Chondrocyte (in vitro differentiated cells): Measurements from ENCODE around the gene TRIM43. TPM values are rescaled to one million over a fixed set of nuclear protein-coding genes. Genes with fewer than 3 reads are reported as not detected.
"Not testable (repeated sequence)": the region's sequence is repeated elsewhere in the genome, so short reads cannot be mapped to it uniquely, and the experiment has no call there.

ENCODE experiments used
- DNase-seq: peaks from one replicate; pipeline ENCODE4 v3.0.0; 2021; ENCODE audit warnings: mixed read lengths, low spot score
- H3K27ac Mint-ChIP-seq: one replicate; pipeline ENCODE4 v1.8.0; 2021; ENCODE audit warnings: mild to moderate bottlenecking, moderate library complexity, mixed read lengths; ENCODE audit not compliant: unreplicated experiment
- H3K27me3 Mint-ChIP-seq: 2 replicates; pipeline ENCODE4 v1.8.0; 2021; ENCODE audit warnings: low read depth, mixed read lengths
- H3K36me3 Mint-ChIP-seq: 2 replicates; pipeline ENCODE4 v1.8.0; 2021; ENCODE audit warnings: low read depth, mixed read lengths
- H3K4me1 Mint-ChIP-seq: 2 replicates; pipeline ENCODE4 v1.8.0; 2021; ENCODE audit warnings: low read depth, mild to moderate bottlenecking, mixed read lengths
- H3K4me3 Mint-ChIP-seq: one replicate; pipeline ENCODE4 v1.8.0; 2021; ENCODE audit warnings: mild to moderate bottlenecking, moderate library complexity, mixed read lengths; ENCODE audit not compliant: unreplicated experiment
- H3K9me3 Mint-ChIP-seq: 2 replicates; pipeline ENCODE4 v1.8.0; 2021; ENCODE audit warnings: low read depth, mixed read lengths
- CTCF ChIP-seq: fragments of 200-600 bp; sonication (generic); IDR thresholded peaks from 2 replicates; pipeline ENCODE4 v1.5.0; 2021; ENCODE audit warnings: antibody characterized with exemption, mild to moderate bottlenecking, moderate library complexity
- total RNA-seq: library from RNA; stranded (reverse); gene quantifications from 3 replicates; pipeline ENCODE4 v1.2.1, GENCODE V29; 2021

TRIM43 gene
- total RNA-seq, 1 donor from 2014 or later, result not detected

GRCh38 chr2:95575857-95576256 lies 15.9 kb upstream of the TRIM43 start:
- TF ChIP-seq CTCF, result no peak
- Mint-ChIP-seq H3K4me3 (no peak overlapping the region), H3K27me3 (peaks cover 30% of the 10 kb centered on the region), H3K9me3 (no peaks in the 10 kb centered on the region), H3K36me3 (no peaks in the 10 kb centered on the region), H3K4me1 (no peaks in the 10 kb centered on the region), H3K27ac (no peak overlapping the region)
- no peak for DNase-seq

DNA sequence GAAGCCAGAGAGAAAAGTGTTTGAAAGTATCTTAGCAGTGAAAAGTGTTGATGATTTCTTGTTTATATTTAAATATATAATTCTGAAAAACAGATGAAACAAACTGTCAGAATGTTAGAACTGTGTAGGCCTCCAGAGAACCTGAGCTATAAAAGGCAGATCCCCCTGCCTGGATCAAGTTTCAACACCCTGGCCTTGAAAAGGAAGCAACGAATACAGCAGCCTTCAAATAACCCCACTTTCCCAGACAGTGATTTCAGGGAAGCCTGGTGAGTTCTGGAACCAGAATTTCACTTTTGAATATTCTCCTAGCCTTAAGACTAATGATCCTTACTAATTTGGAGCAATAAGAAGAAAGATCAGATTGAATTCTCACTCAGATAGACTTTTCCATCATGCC lies 13.3 kb upstream of the TRIM43 start:
- H3K9me3 Mint-ChIP-seq, result no peaks in the 10 kb centered on the region
- no peak overlapping the region for H3K27ac Mint-ChIP-seq
- peaks cover 26% of the 10 kb centered on the region for H3K27me3 Mint-ChIP-seq
- H3K4me1 Mint-ChIP-seq, result no peaks in the 10 kb centered on the region
- no peak for DNase-seq
- H3K36me3 Mint-ChIP-seq, result no peaks in the 10 kb centered on the region
- H3K4me3 Mint-ChIP-seq, result no peak overlapping the region
- TF ChIP-seq CTCF, result no peak

DNA sequence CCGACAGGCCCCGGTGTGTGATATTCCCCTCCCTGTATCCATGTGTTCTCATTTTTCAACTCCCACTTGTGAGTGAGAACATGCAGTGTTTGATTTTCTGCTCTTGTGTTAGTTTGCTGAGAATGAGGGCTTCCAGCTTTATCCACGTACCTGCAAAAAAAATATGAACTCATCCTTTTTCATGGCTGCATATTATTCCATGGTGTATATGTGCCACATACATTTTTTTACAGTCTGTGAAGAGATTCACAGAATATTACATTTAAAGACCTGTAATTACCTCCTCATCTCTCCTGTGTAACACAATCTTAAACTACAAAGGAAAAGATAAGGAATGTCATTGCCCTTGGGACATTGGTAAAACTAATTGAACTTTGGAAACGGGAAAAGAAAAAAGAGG lies 8.3 kb upstream of the TRIM43 start:
- H3K4me1 Mint-ChIP-seq, H3K36me3 Mint-ChIP-seq, H3K4me3 Mint-ChIP-seq, H3K9me3 Mint-ChIP-seq, H3K27ac Mint-ChIP-seq, DNase-seq: not testable (repeated sequence)
- H3K27me3 Mint-ChIP-seq, result peaks cover 13% of the 10 kb centered on the region

DNA sequence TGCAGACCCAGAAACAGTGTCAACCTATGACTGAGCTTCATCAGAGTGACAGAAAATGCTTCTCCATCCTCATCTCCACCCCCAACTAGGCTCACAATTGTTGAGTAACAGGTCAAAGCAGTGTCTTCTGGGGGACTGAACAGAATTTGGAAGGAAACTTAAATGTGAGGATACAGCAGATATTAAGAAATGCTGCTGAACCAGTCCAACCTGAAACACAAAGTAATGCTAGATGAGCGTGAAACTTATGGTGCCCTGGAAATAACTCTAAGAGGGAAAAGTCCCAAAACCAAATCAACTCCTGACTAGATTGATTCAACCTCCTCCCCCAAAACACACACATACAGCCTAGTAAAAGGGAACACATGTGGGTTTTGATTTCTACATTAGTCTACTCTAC lies 7.5 kb upstream of the TRIM43 start:
- H3K27ac Mint-ChIP-seq, H3K9me3 Mint-ChIP-seq, H3K36me3 Mint-ChIP-seq, DNase-seq, H3K4me1 Mint-ChIP-seq, H3K4me3 Mint-ChIP-seq: not testable (repeated sequence)
- H3K27me3 Mint-ChIP-seq, result peaks cover 15% of the 10 kb centered on the region

DNA sequence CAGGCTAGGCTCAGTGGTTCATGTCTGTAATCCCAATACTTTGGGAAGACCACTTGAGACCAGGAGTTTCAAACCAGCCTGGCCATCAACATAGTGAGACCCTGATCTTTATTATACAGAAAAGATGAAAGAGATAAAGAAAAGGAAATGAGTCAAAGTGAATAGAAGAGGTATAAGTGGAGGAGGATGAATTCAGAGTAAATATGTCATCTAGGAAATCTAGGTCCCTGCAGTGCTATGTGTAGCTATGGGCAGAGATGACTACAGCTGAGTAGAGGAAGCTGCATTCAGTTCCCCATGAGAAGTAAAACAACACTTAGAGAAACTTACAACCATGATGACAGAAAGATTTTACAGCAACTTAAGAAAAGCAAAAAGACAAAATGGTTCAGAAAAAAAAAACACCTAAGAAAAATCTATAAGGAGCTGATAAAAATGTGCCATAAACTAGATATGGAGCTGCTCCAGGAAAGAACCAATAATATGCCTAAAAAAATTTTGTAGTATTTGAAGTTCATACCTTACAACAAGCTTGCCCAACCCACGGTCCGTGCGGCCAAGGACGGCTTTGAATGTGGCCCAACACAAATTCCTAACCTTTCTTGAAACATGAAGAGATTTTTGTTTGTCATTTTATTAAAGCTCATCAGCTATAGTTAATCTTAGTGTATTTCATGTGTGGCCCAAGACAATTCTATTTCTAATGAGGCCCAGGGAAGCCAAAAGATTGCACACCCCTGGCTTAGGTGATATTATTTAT lies 1.8 kb upstream of the TRIM43 start:
- H3K4me1 Mint-ChIP-seq, result not testable (repeated sequence)

DNA sequence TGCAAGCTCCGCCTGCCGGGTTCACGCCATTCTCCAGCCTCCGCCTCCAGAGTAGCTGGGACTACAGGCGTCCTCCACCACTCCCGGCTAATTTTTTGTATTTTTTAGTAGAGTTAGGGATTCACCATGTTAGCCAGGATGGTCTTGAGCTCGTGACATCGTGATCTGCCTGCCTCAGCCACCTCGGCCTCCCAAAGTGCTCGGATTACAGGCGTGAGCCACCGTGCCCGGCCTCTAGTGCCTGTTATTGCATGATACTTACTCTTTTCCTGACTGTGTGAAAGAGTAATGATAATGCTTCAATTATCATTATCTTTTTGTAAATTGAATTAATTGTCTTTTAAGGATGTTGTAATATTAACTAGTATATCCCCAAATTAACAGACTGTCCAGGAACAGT lies 1.2 kb downstream of the TRIM43 start:
- H3K4me3 Mint-ChIP-seq, H3K9me3 Mint-ChIP-seq, H3K4me1 Mint-ChIP-seq: not testable (repeated sequence)

More for the DNA sequence above, 1.8 kb upstream of the TRIM43 start:
- H3K27me3 Mint-ChIP-seq, result peaks cover 18% of the 10 kb centered on the region
- not testable (repeated sequence) for H3K9me3 Mint-ChIP-seq, H3K36me3 Mint-ChIP-seq, DNase-seq, H3K27ac Mint-ChIP-seq, H3K4me3 Mint-ChIP-seq

DNA sequence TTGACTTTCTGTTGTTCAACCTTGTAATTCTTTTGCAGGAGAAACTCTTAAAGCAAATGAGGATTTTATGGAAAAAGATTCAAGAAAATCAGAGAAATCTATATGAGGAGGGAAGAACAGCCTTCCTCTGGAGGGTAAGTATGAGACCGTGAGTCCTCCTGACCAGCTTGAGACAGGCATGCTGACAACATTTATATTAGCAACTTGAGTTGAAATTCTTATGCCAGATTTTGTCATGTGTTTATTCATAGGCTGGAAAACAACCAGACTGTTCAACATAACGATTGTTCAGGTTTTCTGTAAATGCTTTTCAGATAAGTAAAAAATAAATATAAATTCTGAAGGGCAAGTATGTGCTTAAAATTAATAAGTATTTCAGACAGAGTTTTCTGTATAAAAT lies 3.2 kb downstream of the TRIM43 start:
- not testable (repeated sequence) for H3K9me3 Mint-ChIP-seq, H3K4me3 Mint-ChIP-seq, H3K36me3 Mint-ChIP-seq, H3K27ac Mint-ChIP-seq, H3K4me1 Mint-ChIP-seq, DNase-seq, H3K27me3 Mint-ChIP-seq

More for the DNA sequence above, 1.2 kb downstream of the TRIM43 start:
- not testable (repeated sequence) for H3K36me3 Mint-ChIP-seq, H3K27ac Mint-ChIP-seq, DNase-seq
- H3K27me3 Mint-ChIP-seq, result peaks cover 11% of the 10 kb centered on the region

GRCh38 chr2:95601301-95601700 lies 9.5 kb downstream of the TRIM43 start:
- DNase-seq, H3K27me3 Mint-ChIP-seq, H3K36me3 Mint-ChIP-seq, H3K4me3 Mint-ChIP-seq, H3K4me1 Mint-ChIP-seq, H3K27ac Mint-ChIP-seq, H3K9me3 Mint-ChIP-seq: not testable (repeated sequence)

- H3K36me3 Mint-ChIP-seq, H3K27ac Mint-ChIP-seq, H3K4me3 Mint-ChIP-seq, DNase-seq, H3K4me1 Mint-ChIP-seq, H3K9me3 Mint-ChIP-seq, H3K27me3 Mint-ChIP-seq: not testable (repeated sequence)
Observed at GRCh38 chr2:95602146-95602545, 10.3 kb downstream of the TRIM43 start.

- H3K27ac Mint-ChIP-seq, DNase-seq, H3K27me3 Mint-ChIP-seq, H3K4me3 Mint-ChIP-seq, H3K9me3 Mint-ChIP-seq, H3K4me1 Mint-ChIP-seq, H3K36me3 Mint-ChIP-seq: not testable (repeated sequence)
Observed at GRCh38 chr2:95608356-95608755, 16.6 kb downstream of the TRIM43 start.

GRCh38 chr2:95609764-95610163 lies 18.0 kb downstream of the TRIM43 start:
- not testable (repeated sequence) for H3K4me3 Mint-ChIP-seq, H3K36me3 Mint-ChIP-seq, H3K4me1 Mint-ChIP-seq, H3K27me3 Mint-ChIP-seq, H3K27ac Mint-ChIP-seq, DNase-seq, H3K9me3 Mint-ChIP-seq
